HG02840 (cell line): Measurements from ENCODE around the gene ATP6V1G2.
"Not testable (repeated sequence)": the region's sequence is repeated elsewhere in the genome, so short reads cannot be mapped to it uniquely, and the experiment has no call there.

ENCODE experiments used
- ATAC-seq: cut with Tn5 transposase; IDR thresholded peaks from one replicate; pipeline ENCODE4 v1.9.1; 2021; ENCODE audit warnings: mild to moderate bottlenecking, moderate library complexity, moderate number of reproducible peaks; ENCODE audit not compliant: unreplicated experiment, low FRiP score

The ATP6V1G2 gene

DNA sequence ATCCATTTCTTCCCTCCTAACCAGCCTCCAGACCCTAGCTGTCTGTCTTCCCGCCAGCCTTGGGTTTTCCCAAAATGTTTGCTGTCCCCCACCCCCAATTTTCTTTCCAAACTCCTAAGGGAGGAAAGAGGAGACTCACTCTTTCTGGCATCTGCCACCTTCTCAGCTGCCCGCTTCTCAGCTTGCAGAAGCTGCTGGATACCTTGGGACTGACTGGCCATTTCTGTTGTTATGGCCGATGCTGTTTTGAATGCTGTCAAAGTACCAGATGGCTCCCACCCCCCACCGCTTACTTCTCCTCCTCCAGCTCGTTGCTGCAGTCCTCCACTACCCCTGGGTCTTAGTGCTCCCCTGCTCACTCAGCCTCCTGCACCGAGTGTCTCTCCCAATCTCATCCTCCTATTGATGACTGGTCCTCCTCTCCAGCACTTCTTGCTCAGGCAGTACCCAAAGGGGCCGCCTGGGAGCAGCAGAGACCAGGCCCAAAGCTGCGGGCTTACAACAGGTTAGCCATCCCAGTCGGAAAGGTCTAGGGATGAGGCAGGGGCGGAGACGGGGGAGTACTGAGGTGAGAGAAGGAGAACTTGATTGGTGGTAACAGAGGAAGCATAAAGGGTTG is at the start of gene ATP6V1G2:
Gene ATP6V1G2 (minus strand): TSS at position 270 of the 619 bp plus-strand sequence. CDS start 49 bp downstream, at position 221.
- no peak for ATAC-seq

GRCh38 chr6:31592396-31592771 is 46.0 kb upstream of the ATP6V1G2 start:
- ATAC-seq: no peak

GRCh38 chr6:31590691-31591090 is 44.3 kb upstream of the ATP6V1G2 start:
- not testable (repeated sequence) for ATAC-seq

DNA sequence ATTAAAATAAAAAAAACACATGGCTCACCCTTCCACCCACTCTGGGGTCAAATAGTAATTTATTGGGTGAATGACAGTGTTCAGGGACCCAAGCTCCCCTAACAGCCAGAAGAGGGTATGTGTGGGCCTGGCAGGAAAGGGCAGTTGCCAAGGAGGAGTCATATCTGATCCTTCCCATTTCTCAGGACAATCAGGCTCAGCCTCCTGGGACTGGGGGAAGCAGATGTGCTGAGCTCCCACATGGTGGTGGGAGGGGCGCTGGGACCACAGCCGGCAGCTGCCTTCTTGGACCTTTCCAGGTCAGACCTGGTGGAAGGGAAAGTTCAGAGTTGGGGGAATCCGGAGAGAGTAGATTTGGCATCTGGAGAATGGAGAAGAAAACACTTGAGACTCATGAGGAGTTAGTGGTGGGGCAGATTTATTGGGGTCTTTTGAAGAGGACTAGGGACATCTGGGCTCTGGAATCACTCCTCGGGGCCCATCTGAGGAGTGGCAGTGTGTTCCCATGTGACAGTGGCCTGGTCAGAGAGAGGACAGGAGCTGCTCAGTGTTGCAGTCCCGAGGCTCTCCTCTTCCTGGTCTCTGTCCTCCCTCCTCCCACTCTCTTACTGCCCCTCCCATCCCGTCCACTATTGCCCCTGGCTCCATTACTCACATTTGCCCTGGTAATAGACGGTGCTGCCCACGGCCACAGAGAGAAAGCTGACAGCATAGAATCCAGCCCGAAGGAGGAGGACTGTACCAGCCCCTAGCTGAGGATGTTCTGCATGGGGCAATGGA is 42.7 kb upstream of the ATP6V1G2 start:
- no peak for ATAC-seq

- ATAC-seq: no peak
Observed at GRCh38 chr6:31587791-31588777, 41.7 kb upstream of the ATP6V1G2 start.

DNA sequence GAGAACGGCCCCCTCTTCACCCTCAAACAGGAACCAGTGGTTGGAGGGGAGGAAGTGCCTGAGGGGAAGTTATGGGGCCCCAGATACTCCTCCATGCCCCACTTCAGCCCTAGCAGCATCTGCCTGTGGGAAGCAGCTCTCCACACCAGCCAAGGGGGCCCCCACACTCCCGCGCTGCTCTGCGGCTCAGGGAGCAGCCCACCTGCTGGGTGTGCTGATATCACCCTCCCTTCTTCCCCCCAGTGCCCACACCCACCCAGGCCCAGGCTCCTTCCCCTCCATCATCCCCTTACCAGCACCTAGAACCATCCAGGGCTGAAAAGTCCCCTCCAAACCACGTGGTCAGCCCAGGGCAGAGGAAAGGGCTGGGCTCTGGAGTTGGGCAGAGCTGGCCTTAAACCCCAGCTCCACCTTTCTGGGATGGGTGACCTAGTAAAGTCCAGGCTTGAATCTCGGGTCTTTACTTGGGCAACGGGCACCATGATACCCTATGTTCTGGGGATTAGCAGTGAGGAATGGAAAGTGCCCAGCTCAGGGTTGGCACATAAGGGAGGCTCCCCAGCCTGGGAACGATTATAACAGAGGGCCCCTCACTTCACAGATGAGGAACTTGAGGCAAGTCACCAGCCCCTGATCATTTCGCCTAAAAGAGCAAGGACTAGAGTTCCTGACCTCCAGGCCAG is 40.3 kb upstream of the ATP6V1G2 start:
- ATAC-seq: no peak

DNA sequence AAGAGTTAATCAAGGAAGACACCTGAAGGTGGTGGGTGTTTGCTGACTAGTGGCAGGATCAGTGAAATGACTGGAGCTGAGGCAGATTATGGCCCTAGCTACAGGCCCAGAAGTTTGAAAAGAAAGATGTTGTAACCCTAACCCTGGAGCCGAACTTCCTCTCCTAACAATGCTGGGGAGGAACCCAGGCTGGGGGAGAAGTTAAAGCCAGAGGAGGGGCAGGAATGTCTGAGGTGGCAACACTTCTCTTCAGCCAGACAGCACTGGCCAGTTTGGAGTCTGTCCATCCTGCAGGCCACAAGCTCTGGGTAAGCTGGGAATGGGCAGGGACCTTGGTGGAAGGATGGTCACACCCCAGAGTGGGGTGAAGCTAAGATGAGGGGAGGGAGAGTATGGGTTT is 39.6 kb upstream of the ATP6V1G2 start, which contains the start of gene LST1:
Gene LST1 (plus strand): TSS at position 270 of the 400 bp plus-strand sequence. CDS start 1,023 bp downstream, outside the sequence.
- no peak for ATAC-seq

DNA sequence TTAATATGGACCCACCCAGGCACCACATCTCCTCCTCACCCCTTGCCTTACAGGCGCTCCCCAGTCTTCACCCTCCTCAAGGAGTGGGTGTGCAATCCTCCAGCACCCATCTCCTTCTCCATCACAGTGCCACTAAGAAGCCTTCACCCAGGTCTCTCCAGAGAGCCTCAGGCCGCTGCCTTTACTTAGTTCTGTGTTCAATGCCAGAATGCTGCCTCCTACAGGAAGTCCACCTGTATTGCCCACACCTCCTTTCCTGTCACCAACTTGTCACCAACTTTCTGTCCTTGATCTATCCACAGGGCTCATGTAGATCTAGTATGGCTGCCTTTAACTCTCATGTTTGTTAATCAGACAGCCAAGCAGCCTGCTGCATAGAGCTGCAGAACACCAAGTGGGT is 39.1 kb upstream of the ATP6V1G2 start:
- ATAC-seq: no peak

- ATAC-seq: no peak
Observed at GRCh38 chr6:31582230-31582643, 35.8 kb upstream of the ATP6V1G2 start, which contains the start of gene LTB. LTB (minus strand) TSS chr6:31582424; CDS start chr6:31582417, 7 bp downstream.

- no peak for ATAC-seq
Observed at GRCh38 chr6:31581434-31582229, 35.2 kb upstream of the ATP6V1G2 start.

DNA sequence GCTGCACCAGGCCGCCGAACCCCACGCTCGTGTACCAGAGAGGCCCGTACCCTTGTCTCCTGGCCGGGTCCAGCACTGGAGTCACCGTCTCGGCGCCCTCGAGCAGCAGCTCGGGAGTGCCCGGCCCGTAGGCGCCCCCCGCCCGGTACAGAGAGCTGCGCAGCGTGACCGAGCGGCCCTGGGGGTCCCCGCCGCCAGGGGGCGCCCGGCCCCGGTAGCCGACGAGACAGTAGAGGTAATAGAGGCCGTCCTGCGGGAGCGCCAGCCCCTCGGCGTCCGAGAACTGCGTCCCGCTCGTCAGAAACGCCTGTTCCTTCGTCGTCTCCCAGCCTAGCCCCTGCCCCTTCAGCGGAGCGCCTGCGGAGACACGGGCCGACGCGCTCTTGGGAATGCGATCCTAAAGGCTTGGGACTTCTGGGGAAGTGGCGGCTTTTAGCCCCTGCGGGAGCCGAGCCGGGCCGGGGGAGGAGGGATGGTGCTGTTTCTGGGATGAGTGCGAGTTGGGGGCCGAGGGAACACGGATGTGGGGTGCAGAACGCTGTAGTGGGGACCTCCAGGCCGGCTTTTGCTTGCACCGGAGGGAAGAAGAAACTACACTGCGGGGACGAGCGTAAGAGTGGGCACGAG is 34.5 kb upstream of the ATP6V1G2 start:
- no peak for ATAC-seq

DNA sequence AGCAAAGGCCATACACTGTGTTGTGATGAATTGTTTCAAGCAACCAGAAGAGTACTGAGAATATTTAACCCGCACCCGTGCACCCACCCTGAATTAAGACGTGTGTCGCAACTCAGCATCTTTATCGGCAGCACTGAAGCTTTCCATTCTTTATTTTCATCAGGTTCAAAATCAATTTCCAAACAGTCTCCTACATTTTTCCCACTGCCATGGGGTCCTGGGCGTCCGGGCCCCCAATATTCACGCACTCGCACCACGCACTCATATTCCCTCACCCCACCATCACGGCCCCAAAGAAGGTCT is 34.0 kb upstream of the ATP6V1G2 start:
- no peak for ATAC-seq

DNA sequence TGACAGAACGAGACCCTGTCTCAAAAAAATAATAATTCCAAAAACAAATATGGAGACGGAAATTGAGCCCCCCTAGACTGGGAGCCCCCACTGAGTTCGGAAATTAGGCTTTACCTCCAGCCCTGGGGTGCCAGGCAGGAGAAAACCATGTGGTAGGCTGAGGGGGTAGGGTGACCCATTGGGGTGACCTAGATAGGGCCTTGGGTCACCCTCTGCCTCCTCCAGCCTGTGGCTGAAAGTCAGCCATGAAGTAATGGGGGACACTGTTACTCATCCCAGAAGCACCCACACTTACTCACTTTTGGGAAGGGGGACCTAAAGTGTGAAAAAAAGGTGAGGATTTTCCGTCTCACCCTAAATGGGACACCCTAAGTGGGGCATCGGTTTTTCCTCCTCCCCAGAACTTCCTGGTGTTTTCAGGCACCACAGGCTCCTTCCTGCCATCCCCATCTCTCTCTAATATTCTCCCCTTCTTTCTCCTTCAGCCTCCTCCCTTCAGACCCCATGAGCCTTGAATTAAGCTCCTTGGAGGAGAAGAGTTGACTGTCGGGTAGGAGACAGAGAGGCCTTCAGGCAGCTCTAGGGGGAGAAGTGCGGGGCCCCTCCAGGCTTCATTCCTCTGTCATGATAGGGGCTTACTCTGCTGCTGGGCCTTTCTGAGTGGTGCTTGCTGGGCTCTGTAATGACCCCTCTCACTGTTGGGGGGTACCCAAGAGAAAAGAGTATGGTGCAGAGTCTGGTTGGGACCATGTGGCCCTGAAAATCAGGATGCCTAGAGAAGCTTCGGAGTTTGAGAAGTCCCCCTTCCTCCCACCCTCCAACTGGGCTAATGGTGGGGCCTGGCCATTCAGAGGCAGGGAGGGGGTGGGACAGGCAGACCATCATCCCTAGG is 33.4 kb upstream of the ATP6V1G2 start:
- ATAC-seq: no peak

GRCh38 chr6:31579119-31579505 is 32.7 kb upstream of the ATP6V1G2 start:
- ATAC-seq: no peak

- no peak for ATAC-seq
Observed at GRCh38 chr6:31578184-31579118, 32.0 kb upstream of the ATP6V1G2 start.

- no peak for ATAC-seq
Observed at GRCh38 chr6:31577579-31577966, 31.2 kb upstream of the ATP6V1G2 start.
